HG03135 (cell line): ENCODE data around the gene KIAA0513.

Experiments used
- ATAC-seq: cut with Tn5 transposase; IDR thresholded peaks from one replicate; pipeline ENCODE4 v1.9.1; 2021; ENCODE audit warnings: mild to moderate bottlenecking, moderate library complexity; ENCODE audit not compliant: unreplicated experiment

The KIAA0513 gene, protein sequence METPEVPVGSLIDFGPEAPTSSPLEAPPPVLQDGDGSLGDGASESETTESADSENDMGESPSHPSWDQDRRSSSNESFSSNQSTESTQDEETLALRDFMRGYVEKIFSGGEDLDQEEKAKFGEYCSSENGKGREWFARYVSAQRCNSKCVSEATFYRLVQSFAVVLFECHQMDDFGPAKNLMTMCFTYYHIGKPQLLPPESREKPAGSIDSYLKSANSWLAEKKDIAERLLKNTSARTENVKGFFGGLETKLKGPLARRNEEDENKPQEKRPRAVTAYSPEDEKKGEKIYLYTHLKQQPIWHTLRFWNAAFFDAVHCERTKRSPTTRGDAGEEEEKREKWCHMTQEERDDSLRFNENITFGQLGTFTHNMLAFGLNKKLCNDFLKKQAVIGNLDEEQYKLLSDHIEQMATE

DNA sequence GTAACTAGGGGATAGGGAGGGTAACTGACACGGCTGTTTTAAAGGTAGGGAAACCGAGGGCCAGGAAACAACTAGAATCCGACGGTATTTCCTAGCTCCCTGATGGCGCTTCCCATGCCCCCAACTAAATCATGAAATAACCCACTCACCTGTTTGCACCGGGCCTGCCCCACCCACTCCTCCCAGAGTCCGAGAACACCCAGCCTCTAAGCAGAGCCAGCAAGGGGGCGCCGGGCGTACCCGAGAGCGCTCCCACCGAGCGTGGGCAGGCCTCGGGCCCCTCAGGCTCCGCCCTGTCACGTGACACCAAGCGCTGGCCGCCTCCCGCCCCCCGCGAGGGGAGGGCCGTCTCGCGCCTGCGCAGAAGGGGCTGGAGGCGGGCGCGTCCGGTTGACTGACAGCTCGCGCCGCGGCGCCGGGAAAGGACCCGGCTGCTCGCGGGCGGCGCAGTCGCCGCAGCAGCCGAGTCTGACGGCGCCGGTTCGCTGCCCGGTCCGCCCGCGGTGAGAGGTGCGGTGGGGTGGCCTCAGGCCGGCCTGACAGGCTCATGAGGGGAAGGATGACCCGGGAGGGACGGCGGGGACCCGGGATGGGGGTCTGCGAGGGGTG, at the start of gene KIAA0513:
KIAA0513 (plus strand) TSS at position 447 of the 609 bp plus-strand sequence. CDS start 39,277 bp downstream, outside the sequence.
- ATAC-seq, result peak; percentile 81

DNA sequence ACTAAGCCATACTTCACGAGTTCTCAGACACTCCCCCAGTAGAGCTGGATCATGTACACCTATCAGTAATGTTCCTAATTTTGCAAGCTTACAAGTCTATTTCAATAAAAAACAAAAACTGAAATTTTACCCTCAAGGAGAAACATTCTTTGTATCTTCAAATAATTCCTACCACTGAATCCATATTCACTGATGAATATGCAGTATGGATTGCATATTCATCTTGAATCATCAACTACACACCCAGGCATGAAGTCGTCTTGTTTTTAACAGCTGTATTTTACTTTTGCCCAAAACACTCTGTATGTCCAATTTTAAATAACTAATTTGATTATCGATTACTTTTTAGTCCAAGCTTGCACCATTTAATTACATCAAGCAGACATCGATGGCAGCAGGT, 48.1 kb upstream of the KIAA0513 start:
- ATAC-seq, result no peak

DNA sequence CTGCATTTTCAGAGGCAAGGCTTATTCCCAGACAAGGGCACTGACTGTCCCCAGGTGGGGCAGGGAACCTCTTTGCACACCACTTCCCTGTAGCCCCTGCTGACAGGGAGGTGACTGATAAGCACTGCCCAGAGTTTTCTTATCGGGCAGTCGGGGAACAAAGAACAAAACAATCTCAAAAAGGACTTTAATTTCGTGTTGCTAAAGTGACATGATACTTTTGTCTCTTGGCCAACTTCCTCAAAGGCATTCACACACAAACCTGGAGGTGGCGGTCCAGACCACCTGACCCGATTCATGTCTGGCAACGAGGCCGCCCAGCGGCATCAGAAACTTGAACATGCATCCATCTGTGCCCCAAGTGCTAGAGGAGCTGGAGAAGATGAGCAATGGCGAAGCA, 45.2 kb upstream of the KIAA0513 start:
- ATAC-seq, result no peak

DNA sequence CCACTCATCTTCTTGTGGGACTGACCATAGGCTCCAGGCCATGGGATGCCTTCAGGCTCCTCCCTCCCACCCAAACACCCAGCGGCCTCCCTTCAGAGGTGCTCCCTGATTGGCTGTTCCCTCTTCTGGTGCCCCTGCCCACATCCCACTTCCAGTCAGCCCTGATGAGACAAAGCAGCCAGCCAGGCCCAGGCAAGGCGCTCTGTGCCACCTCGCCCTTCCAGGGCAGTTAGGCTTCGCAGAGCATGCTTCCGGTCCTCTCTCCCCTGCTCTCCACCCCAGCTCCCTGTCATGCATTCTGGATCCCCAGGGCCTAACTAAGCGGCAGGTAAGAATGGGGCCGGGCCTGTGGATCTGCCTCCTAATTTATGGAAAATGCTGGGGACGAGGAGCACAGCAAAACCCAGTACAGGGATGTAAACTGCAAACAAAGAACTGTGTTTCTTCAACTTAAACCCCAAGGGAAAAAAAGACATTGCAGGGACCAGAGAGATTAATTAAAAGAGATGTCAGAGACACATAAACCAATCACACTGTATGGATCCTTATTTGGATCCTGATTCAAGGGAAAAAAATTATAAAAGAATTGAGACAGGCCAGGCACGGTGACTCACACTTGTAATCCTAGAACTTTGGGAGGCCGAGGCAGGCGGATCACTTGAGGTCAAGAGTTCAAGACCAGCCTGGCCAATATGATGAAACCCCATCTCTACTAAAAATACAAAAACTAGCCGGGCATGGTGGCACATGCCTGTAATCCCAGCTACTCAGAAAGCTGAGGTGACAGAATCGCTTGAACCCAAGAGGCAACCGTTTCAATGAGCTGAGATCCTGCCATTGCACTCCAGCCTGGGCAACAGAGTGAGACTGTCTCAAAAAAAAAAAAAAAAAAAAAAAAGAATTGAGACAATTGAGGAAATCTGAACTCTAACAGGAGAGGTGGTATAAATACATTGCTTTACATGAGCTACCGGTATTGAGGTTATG, 42.2 kb upstream of the KIAA0513 start:
- ATAC-seq, result no peak

DNA sequence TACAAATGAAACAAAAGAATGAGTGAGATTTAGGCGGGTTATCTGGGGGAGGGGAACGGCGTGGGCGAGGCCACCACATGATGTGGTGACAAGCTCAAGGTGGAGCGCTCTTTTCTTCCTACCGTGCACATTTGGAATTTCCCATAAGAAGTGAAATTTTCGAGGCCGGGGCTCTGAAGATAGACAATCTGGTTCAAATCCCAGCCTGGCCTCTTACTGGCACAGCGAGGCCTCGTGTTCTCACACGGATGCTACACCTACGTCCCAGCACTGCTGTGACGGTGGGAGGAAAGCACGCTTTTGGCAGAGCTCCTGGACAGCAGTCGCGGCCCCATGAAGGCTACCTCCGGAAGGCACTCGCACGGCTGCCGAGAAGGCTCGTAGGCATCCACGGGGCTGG, 41.5 kb upstream of the KIAA0513 start:
- no peak for ATAC-seq

DNA sequence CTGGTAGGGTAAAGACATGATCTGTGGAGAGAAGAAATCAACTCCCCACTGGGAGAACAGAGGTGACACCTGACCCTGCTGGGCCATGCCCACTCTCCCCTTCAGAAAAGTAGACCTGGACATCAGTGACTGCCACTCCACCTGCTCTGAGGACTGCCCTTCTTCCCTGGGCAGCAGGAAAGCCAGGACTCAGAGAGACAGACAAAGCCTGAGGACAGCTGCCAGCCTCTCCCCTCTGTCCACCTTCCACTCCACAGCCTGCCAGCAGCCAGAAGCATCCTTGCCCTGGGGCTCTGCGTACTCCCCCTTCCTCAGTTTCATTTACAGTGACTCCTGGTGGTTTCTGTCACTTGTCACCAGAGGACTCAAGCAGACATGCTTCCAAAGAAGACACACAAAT, 40.7 kb upstream of the KIAA0513 start:
- ATAC-seq, result no peak

DNA sequence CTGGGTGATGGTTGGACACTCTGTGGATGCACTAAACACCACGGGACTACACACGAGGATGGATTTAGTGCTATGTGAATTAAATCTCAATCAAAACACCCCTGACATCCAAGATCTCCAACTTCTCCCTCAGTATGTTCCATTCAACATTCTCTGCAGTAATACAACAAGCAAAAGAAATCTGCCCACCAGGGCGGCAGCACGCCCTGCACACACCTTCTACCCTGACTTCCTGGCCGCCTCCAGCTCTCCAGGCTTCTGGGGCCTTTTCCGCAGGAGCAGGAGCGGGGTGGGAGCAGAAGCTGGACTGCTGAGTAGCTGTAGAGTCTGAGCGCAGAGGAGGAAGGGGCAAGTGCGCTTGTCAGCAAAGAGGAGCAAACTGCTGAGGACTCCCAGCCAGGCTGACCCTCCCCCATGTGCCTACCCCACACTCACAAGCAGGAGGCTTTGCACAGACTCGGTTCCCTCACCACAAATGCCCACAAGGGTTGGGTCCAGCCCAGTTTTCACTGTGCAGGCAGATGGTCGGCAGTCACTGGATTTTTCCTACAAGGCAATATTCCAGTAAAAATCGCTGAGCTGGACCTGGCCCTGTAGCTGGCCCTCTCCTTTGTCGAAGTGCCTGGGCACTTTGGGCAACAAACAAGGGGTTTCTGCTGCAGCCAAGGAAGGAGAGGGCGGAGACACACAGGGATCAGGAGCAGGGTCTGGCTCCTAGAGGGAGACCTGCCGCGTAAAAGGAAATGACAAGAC, 39.1 kb upstream of the KIAA0513 start:
- ATAC-seq, result no peak

DNA sequence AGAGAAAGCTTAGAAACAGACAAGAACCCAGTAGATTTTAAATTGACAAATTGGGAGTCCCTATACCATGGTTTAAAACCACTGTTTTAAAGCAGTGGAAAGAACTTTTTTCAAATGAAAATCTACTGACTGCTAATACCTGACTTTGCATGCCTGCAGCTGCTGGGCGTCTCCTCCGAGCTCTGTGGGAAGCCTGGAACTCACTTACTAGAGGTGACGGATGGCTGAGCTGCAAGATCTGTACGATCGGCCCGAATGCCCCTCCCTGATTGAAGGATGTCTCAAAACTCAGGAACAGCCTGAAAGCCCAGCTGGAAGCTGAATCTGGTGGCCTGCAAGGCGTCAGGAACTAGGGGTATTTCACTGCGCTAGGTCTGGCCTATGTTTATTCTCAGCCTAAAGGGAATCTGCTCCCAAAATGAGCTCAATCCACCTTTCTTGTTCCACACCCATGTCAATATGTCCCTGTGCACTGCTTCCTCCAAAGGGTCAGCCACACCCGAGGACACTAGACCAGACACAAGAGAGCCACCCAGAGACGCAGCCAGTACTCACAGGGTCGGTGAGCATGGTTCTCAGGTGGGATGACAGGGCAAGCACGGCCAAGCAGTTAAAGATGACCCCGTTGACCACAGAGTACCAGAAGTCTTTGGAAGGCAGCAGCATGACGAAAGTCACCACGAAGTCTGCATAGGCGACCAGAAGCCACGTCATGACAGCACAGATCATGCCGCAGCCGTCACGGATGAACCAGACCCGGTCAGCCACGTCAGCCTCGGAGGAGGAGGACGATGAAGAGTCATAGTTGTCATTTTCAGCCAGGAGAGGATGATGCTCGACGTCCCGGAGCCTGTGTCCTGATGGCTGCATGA, 37.6 kb upstream of the KIAA0513 start:
- no peak for ATAC-seq

DNA sequence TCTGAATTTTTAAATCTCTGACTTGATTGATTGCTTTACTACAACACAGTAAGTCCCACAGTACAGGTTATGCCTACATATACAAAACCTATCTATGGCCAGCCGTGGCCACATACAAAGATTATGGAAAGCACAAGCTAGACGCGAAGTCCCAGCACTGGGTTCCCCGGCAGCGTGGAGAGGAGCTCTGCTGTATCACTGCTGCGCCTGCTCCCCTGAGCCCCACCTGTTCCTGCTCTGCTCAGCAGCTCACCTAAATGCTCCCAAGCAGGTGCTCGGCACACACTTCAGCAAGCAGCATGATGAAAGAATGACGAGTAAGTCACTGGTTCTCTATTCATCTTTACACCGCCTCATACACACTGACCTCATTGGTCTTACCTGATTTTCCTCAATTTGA, 36.8 kb upstream of the KIAA0513 start:
- ATAC-seq, result no peak

DNA sequence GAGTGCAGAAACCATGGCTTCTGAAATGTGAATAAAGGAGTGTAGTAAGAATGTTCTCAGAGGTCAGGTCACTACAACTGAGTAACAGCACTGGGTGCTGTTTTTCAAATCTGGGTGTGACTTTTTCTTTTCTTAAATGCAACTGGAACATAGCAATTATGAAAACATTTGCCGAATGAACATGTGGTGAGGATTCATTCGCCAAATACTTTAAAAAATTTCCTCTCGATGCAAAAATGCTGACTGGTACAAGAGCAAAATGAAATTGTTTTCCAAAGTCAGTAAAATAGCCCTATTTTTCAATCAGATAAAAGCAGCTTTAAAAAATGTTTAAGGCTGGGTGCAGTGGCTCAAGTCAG, 34.9 kb upstream of the KIAA0513 start:
- no peak for ATAC-seq

DNA sequence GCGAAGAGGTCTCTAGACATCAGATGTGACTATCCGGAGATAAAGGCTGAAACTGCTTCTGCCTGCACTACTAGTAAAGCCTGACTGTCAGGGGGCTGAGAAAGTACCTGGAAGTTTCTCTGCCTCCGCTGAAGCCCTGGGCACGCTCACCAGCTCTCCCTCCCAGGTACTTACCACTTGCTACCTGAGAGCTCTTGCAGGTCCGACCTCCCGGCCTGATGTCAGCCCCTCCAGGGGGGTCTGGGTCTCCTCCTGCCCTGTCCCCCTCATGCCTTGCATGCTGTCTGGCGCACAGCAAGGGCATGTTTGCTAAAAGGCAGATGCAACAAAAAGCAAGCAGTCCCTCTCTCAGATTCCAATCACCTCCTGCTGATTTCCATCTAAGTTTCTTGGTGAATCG, 33.7 kb upstream of the KIAA0513 start:
- no peak for ATAC-seq

DNA sequence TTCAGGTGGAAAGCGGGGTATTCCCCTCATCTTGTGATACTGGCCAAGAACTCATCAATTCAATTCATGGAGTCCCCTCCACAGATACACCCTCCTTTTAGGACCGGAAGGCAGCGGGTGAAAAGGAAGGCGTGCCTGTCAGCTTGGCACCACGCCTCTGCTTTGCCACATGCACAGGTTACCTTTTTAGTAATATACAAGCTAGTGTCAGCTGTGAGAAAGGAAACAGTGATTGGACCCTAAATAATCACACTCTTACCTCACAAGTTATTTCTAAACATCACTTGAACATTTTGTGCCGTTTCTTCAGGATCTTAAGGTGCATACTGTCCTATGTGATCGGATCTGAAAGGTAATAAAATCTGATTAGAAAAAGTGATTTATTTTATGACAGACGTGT, 31.9 kb upstream of the KIAA0513 start:
- no peak for ATAC-seq

DNA sequence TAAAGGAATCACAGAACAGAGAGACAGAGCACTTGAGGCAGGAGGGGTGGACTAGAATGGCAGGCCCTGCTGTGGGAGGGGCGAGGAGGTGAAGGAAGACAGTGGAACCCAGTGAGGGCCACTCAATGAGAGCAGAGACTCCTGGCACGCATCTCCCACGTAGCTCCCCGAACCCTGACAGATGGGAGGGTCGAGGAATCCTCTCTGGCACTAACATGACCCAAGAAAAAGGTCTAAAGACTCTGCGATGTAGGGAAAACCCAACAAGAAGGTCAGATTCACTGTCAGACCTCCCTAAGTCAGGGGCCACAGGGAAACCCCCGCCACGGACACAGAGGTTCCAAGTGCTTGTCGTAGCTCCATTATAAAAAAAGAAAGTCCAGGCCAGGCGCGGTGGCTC, 31.2 kb upstream of the KIAA0513 start:
- no peak for ATAC-seq

DNA sequence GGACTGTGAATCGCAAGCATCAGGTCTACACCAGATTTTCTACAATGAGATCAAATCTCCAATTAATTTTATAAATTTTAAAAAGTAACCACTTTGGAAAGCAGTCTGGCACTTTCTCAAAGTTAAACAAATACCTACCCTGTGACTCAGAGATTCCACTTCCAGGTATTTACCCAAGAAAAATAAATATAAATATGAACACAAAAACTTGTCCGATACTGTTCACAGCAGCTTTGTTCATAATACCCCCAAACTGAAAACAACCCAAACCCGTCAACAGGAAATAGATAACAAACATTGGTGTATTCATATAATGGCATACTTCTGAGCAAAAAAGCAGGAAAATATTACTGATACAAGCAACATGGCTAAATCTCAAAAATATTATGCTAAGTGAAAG, 28.4 kb upstream of the KIAA0513 start:
- no peak for ATAC-seq

DNA sequence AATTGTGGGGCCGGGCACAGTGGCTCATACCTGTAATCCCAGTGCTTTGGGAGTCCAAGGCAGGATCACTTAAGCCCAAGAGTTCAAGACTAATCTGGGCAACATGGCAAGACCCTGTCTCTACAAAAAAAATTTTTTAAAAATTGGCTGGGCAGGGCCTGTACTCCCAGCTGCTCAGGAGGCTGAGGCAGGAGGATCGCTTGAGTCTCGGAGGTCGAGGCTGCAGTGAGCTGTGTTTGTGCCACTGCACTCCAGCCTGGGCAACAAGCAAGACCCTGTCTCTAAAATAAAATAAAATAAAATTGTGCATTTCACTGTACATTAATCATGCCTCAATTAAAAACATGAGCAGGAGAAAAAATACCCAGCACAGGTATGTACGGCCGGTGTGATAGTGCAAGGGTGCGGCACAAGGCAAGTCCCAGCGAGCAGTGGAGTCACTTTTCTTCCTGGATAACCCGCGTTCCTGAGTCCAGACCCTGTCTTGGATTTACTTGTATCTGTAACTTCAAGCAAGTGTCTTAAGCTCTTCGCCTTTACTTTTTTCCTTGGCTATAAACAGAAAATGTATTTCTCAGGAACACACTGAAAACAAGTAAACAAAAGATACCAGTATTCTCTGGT, 27.6 kb upstream of the KIAA0513 start:
- no peak for ATAC-seq

DNA sequence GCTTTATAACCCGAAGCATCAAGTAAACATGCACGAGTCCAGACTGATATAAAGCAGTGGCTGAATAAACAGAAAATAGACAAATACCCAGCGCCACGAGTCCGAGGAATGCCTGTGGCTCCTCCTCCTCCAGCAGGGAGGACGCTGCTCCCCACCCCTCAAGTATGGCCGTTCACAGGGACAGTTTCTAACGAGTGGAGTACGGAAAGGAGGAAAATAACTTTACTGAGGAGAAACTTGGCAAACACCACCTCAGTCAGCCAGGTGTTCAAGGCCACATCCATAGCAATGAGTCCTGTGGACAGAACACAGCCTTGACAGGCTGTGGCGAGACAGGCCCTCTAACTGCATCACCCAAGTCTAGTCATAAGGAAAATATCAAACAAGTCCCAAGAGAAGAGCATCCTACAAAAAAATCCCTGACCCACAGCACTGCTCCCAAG, 25.5 kb upstream of the KIAA0513 start:
- no peak for ATAC-seq

DNA sequence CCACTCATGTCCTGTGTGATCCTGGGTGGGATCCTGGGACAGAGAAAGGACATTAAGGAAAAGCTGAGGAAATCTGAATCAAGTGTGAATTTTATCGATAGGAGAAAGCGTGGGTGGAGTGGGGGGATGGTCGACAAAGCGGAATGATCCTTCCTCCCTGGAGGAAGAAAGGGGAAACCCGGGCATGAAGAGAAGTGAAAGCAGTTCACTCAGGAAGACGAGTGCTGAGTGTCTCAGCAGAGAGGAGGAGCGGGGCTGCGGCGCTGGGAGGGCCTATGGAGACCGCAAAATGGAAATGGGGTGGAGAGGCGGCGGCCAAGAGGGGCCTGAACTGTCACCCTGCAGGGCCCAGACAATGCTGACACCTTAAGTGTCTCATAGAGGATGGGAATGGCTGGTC, 25.0 kb upstream of the KIAA0513 start:
- ATAC-seq, result no peak

DNA sequence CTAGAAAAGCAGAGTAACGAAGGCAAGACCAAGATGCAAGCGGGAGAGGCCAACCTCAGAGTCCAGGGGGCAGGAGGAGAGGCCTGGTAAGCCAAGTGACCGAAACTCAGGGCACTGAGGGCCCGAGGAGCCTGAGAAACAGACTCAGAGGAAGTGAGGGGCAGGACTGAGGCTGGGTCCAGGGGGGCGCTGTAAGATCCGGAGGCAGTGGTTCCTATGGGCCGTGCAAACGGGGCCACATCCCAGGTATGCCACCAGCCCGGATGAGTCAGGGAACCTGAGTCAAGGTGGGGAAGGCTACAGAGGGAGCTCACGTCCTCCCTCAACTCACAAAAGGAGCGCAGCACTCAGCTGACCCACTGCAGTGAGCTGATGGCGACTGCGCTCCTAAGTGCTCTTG, 24.5 kb upstream of the KIAA0513 start:
- ATAC-seq, result no peak
